Hepatocyte (in vitro differentiated cells): Measurements from ENCODE around the gene SORCS2. TPM values are rescaled to one million over a fixed set of nuclear protein-coding genes. Genes with fewer than 3 reads are reported as not detected.
A peak's percentile ranks its signal among the peaks of the same experiment; 100 is the strongest.

Experiments
- DNase-seq: peaks from one replicate; pipeline ENCODE4 v3.0.0-alpha.2; 2016; ENCODE audit warnings: low spot score
- H2AFZ ChIP-seq: fragments of 200-600 bp; sonication (generic); 2 replicates; pipeline ENCODE4 v1.6.0; 2016; ENCODE audit warnings: antibody characterized with exemption, mild to moderate bottlenecking
- H3K27ac ChIP-seq: fragments of 200-600 bp; sonication (generic); 2 replicates; pipeline ENCODE4 v1.5.1; 2016; ENCODE audit warnings: mild to moderate bottlenecking
- H3K27me3 ChIP-seq: fragments of 200-600 bp; sonication (generic); 2 replicates; pipeline ENCODE4 v1.6.1; 2016
- H3K36me3 ChIP-seq: fragments of 200-600 bp; sonication (generic); replicated peaks from 2 replicates; pipeline ENCODE4 v1.5.1; 2016; ENCODE audit warnings: low read depth; ENCODE audit not compliant: insufficient read depth
- H3K4me1 ChIP-seq: fragments of 200-600 bp; sonication (generic); 2 replicates; pipeline ENCODE4 v1.5.1; 2016; ENCODE audit warnings: mild to moderate bottlenecking, moderate library complexity; ENCODE audit not compliant: insufficient read depth
- H3K4me2 ChIP-seq: fragments of 200-600 bp; sonication (generic); 2 replicates; pipeline ENCODE4 v1.6.0; 2016
- H3K4me3 ChIP-seq: fragments of 200-600 bp; sonication (generic); 2 replicates; pipeline ENCODE4 v1.5.1; 2016; ENCODE audit warnings: mild to moderate bottlenecking
- H3K79me2 ChIP-seq: fragments of 200-600 bp; sonication (generic); 2 replicates; pipeline ENCODE4 v1.6.0; 2017; ENCODE audit warnings: mild to moderate bottlenecking
- H3K9me2 ChIP-seq: fragments of 200-600 bp; sonication (generic); replicated peaks from 2 replicates; pipeline ENCODE4 v1.6.0; 2017; ENCODE audit warnings: mild to moderate bottlenecking; ENCODE audit not compliant: insufficient read depth
- H3K9me3 ChIP-seq: fragments of 200-600 bp; sonication (generic); 2 replicates; pipeline ENCODE4 v1.5.1; 2016; ENCODE audit warnings: low read depth, mild to moderate bottlenecking
- H4K20me1 ChIP-seq: fragments of 200-600 bp; sonication (generic); 2 replicates; pipeline ENCODE4 v1.6.0; 2016; ENCODE audit warnings: mild to moderate bottlenecking; ENCODE audit not compliant: insufficient read depth, poor library complexity, severe bottlenecking
- EZH2 ChIP-seq: fragments of 200-600 bp; sonication (generic); IDR thresholded peaks from 2 replicates; pipeline ENCODE4 v1.6.1; 2016; ENCODE audit warnings: antibody characterized with exemption, mild to moderate bottlenecking, borderline replicate concordance
- EZH2phosphoT487 ChIP-seq: fragments of 200-600 bp; sonication (generic); IDR thresholded peaks from one replicate; pipeline ENCODE4 v1.6.1; 2018; ENCODE audit warnings: antibody characterized with exemption, mild to moderate bottlenecking, low read depth, moderate library complexity; ENCODE audit not compliant: unreplicated experiment, severe bottlenecking
- WGBS: methylation state at CpG from one replicate; pipeline ENCODE4 v1.1.6; 2016; ENCODE audit warnings: low lambda C conversion rate; ENCODE audit errors: missing lambda C conversion rate; 5-methylcytosine and 5-hydroxymethylcytosine counted together
- polyA plus RNA-seq: library from polyadenylated mRNA; unstranded; fragments of >200 nt; fragmentation: Nextera tagmentation; extraction: Ambion mirVana; gene quantifications from 2 replicates; pipeline ENCODE4 v1.2.1, GENCODE V29; 2016
- total RNA-seq: library from RNA; depleted of rRNA; stranded (reverse); fragments of >200 nt; gene quantifications from 2 replicates; pipeline ENCODE4 v1.2.3, GENCODE V29; 2014
- TF ChIP-seq, protein P1 (sequence below): fragments of 200-600 bp; sonication (generic); IDR thresholded peaks from 2 replicates; pipeline ENCODE4 v1.5.1; 2016; ENCODE audit warnings: antibody characterized with exemption, mild to moderate bottlenecking; ENCODE audit not compliant: poor library complexity

Gene SORCS2
- total and polyA plus RNA-seq, 2 experiments from 2014 or later, result 1.6 to 4.8 TPM

DNA sequence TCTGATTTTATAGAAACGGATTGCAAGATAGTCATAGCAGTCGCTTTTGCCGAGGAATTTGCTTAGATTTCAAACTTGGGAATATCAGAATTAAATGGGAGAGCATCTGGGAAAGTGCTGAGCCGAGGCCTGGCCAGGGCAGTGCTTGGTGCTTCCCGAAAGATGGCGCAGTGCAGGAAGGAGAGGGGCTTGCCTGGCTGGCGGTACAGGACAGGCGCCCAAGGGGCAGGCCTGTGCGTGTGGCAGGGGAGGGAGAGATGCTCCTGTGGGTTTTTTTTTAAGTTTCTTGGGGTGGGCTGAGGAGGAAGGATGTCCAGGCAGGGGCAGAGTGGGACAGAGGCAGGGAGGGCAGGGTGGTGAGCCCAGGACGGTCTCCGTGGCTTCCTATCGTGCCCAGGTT is 506.2 kb downstream of the SORCS2 start:
- 87% methylated on average over 12 of the region's 12 CpGs for WGBS

DNA sequence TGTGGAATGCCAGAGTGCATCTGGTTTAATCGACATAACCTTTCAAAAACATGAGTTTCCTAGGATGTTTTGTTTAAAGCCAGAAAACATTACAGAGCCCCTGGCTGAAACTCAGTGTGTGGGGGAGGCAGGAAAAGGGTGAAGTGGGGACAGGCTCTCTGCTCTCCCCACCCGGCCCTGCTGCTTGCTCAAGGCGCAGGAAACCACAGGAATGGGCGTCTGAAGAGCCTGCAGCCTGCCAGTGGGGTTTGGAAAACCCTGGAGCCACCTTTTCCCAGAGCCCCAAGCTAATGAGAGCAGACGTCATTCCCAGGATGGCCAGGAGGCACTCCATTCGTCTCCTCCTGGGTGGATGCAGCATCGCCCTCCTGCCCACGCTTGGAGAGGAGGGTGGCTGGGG is 506.7 kb downstream of the SORCS2 start:
- Histone ChIP-seq H3K27ac (no peak overlapping the region), H3K4me3 (no peak overlapping the region), H2AFZ (no peak overlapping the region), H3K9me3 (no peaks in the 10 kb centered on the region), H4K20me1 (no peaks in the 10 kb centered on the region), H3K79me2 (no peaks in the 10 kb centered on the region), H3K27me3 (no peaks in the 10 kb centered on the region), H3K36me3 (no peaks in the 10 kb centered on the region), H3K4me2 (no peak overlapping the region), H3K4me1 (no peaks in the 10 kb centered on the region), H3K9me2 (no peaks in the 10 kb centered on the region)
- TF ChIP-seq, protein P1, sequence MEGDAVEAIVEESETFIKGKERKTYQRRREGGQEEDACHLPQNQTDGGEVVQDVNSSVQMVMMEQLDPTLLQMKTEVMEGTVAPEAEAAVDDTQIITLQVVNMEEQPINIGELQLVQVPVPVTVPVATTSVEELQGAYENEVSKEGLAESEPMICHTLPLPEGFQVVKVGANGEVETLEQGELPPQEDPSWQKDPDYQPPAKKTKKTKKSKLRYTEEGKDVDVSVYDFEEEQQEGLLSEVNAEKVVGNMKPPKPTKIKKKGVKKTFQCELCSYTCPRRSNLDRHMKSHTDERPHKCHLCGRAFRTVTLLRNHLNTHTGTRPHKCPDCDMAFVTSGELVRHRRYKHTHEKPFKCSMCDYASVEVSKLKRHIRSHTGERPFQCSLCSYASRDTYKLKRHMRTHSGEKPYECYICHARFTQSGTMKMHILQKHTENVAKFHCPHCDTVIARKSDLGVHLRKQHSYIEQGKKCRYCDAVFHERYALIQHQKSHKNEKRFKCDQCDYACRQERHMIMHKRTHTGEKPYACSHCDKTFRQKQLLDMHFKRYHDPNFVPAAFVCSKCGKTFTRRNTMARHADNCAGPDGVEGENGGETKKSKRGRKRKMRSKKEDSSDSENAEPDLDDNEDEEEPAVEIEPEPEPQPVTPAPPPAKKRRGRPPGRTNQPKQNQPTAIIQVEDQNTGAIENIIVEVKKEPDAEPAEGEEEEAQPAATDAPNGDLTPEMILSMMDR, result no peak
- TF ChIP-seq EZH2phosphoT487 (no peak), EZH2 (no peak)
- 63% methylated on average over 8 of the region's 8 CpGs for WGBS
- DNase-seq, result peak; percentile 26

More for the DNA sequence above, 506.2 kb downstream of the SORCS2 start:
- no peak overlapping the region for H2AFZ ChIP-seq
- no peaks in the 10 kb centered on the region for H3K27me3 ChIP-seq
- no peaks in the 10 kb centered on the region for H4K20me1 ChIP-seq
- no peaks in the 10 kb centered on the region for H3K4me1 ChIP-seq
- H3K27ac ChIP-seq, result no peak overlapping the region
- H3K36me3 ChIP-seq, result no peaks in the 10 kb centered on the region
- H3K4me3 ChIP-seq, result no peak overlapping the region
- H3K9me2 ChIP-seq, result no peaks in the 10 kb centered on the region
- no peaks in the 10 kb centered on the region for H3K9me3 ChIP-seq
- no peak for DNase-seq
- TF ChIP-seq, protein P1, result no peak
- TF ChIP-seq EZH2 (no peak), EZH2phosphoT487 (no peak)
- no peaks in the 10 kb centered on the region for H3K79me2 ChIP-seq
- H3K4me2 ChIP-seq, result no peak overlapping the region

DNA sequence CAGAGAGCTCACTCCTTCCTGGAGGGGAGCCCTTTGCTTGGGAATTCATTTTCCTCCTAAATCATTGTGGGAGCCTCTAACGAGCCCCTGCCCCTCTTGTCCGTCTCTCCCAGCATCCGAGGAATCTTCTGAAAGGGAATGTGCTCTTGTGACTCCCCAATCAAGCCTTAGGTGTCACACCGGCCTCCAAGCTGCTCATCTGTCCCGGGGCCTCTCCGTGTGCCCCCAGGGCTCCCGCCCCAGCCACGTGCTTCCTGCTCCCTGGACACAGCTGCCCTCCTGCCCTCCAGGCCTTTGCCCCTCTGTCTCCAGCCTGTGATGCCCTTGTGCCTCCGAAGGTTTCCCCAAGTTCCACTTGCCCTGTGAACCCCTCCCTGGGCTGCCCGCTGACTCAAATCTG is 507.5 kb downstream of the SORCS2 start:
- Histone ChIP-seq H3K4me1 (no peaks in the 10 kb centered on the region), H3K36me3 (no peaks in the 10 kb centered on the region), H3K79me2 (no peaks in the 10 kb centered on the region), H3K27ac (no peak overlapping the region), H3K4me2 (no peak overlapping the region), H3K4me3 (no peak overlapping the region), H2AFZ (no peak overlapping the region), H3K9me2 (no peaks in the 10 kb centered on the region), H3K9me3 (no peaks in the 10 kb centered on the region), H3K27me3 (no peaks in the 10 kb centered on the region), H4K20me1 (no peaks in the 10 kb centered on the region)
- TF ChIP-seq, protein P1, result no peak
- TF ChIP-seq EZH2phosphoT487 (no peak), EZH2 (no peak)
- WGBS, result 84% methylated on average over 10 of the region's 10 CpGs
- no peak for DNase-seq

DNA sequence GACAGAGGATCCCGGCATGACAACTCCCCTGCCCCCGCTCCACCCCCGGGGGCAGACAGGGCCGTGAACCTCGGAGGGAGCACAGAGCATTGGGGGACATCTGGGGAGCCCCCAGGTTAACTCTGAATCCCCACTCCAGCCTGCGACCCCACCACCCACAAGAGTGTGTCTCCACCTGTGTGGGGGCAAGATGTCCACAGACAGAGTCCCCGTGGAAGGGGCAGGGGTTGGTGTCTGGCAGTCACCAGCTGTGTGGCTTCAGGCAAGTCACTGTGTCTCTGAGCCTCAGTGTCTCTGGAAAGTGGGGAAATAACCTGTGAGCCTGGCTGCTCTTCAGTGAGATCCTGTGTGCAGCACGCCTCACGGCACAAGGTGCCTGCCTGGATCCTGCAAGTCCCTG is 508.3 kb downstream of the SORCS2 start:
- Histone ChIP-seq H3K4me1 (no peaks in the 10 kb centered on the region), H4K20me1 (no peaks in the 10 kb centered on the region), H3K27me3 (no peaks in the 10 kb centered on the region), H3K9me2 (no peaks in the 10 kb centered on the region), H3K4me3 (no peak overlapping the region), H2AFZ (no peak overlapping the region), H3K79me2 (no peaks in the 10 kb centered on the region), H3K9me3 (no peaks in the 10 kb centered on the region), H3K27ac (no peak overlapping the region), H3K4me2 (no peak overlapping the region), H3K36me3 (no peaks in the 10 kb centered on the region)
- DNase-seq, result no peak
- 72% methylated on average over 9 of the region's 9 CpGs for WGBS
- no peak for TF ChIP-seq EZH2phosphoT487
